Left lobe of liver (tissue), 2 donors: ENCODE results near the gene SLCO3A1. TPM values are rescaled to one million over a fixed set of nuclear protein-coding genes. Genes with fewer than 3 reads are reported as not detected.

Source experiments
- ATAC-seq: fragments of 200-7000 bp; cut with Tn5 transposase; one replicate; pipeline ENCODE4 v1.9.1; 2020; ENCODE audit warnings: mild to moderate bottlenecking, moderate library complexity
- DNase-seq: peaks from one replicate; pipeline ENCODE4 v3.0.0-alpha.2; 2020; ENCODE audit warnings: low spot score
- total RNA-seq: library from RNA; stranded (reverse); gene quantifications from one replicate; pipeline ENCODE4 v1.2.1, GENCODE V29; 2021
- donor health status: DM: no; HTN: no; CAD: no; lungs with moderate emphysema.
- donor health status: DM: no; HTN: yes; CAD: no.

Gene SLCO3A1
- total RNA-seq, 1 donor from 2014 or later = 3.4 TPM

DNA sequence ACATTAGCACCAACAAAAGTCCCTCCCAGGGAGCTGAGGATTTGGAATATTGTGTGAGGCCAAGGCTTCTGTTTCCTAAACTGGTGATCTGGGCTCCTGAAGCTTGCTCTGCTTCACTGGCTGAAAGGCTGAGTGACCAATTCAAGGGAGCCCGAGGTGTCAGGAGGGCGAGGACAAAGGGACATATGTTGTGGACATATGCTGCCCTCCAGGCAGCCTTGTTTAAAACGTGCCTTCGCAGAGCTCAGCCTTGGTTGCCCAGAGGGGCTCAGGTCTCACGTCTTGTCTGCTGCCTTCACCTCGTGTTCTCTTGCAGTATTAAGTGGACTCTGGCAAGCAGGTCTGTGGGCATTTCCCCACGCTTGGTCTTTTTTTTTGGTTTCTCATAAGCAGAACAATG is 7.0 kb downstream of the SLCO3A1 start:
- DNase-seq (no peak), ATAC-seq (no peak)

DNA sequence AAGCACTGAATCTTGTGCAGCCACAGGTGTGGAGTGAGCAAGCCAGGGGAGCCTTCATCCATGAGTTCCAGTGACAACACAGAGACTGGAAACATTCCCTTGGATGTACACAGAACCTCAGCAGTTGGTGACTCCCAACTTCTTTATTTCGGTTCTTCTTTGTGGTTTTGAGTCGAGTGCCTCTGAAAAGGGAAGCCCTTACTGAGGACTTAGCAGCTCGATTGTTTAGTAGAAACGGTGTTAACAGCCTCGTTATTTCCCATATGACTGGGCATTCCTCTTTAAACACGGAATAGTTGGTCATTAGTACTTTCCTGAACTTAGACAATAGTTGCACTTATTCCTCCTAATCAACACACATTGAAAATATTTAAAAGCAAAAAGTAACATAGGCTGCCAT is 7.7 kb downstream of the SLCO3A1 start:
- ATAC-seq = peak; percentile 33
- no peak for DNase-seq

DNA sequence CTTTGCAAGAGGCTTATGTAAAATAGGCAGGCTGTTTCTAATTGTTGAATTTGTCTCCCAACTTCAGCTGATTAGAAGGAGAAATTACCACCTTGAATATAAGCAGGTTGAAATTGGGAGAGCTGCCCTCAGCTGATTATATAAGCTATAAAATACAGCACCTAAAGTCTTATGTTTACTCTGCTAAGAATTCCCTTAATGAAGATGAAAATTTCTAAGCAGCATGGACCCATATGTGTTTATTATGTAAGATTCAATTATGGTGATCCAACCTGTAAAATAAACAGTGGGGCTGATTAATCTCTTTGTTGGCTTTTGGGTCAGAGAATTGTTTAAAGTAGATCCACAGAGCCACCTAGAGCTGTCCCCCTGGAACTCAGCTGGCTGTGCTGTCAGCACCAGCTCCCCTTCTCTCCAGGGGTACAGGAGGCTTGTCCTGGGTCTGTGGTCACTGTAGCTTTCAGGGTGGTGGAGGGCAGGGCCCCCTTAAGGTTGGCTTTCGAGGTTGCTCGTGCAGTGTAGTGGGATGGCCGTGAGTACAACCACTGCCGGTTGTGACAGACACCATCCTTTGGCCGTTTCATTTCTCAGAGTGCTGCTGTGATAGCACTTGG is 9.5 kb downstream of the SLCO3A1 start:
- no peak for DNase-seq
- ATAC-seq = no peak

DNA sequence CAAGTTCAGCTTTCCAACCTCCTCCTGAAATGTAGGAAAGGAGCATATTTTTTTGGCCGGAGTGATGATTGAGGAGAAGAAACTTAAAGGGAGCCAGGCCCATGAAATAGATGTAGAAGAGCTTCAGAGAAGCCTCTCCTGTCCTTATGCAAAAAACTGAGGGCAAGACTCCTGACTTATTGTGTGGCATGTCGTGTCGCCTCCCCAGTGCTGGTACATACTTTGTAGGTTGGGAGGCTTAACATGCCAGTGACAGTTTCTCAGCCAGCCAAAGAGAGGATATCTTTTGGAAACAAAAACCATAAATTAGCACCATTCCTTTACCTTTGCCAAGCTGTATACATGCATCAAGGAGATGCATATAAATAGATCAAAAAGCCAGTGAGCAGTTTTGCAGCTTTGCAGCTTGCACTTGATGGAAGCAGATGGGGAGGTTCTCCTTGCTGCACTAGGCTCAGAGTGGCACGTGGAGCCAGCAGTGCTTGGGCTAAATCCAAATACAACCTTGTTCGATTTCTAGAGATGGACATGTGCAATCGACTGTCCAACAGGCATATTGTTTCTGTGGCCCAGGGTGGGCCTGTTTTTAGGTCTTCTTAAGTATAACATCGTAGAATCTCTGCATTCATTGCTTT is 10.2 kb downstream of the SLCO3A1 start:
- DNase-seq (no peak), ATAC-seq (no peak)

DNA sequence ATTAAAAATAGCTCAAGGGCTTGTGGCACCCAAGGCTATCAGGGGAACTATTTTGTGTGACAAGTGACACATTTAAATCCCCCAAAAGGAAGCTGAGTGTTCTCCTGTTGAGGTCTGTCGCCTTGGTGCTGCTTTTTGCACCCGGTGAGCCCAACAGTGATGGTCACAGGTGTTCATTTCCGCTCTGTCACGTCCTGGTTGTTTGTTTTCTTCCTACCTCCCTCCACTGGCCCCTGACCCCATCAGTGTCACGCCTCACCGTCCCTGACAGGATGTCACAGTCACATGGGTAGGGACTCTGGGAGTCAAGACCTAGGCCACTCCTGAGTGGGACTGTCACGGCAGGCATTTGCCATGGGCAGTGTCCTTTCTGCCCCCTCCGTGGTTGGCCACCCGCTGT is 11.2 kb downstream of the SLCO3A1 start:
- DNase-seq (no peak), ATAC-seq (no peak)

DNA sequence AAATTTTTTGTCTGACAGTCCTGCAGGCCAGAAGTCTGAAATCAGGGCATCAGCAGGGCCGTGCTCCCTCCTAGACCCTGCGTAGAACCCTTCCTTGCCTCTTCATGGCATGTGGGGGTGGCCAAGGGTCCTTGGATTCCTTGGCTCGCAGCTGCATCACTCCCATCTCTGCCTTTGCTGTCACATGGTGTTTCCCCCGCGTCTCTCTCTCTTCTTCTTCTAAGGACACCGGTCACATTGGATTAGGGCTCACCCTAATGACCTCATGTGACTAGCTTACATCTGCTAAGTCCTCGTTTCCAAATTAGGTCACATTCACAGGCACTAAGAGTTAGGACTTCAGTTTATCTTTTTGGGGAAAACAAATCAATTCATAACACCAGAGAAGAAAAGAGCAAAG is 12.0 kb downstream of the SLCO3A1 start:
- ATAC-seq (no peak), DNase-seq (no peak)

DNA sequence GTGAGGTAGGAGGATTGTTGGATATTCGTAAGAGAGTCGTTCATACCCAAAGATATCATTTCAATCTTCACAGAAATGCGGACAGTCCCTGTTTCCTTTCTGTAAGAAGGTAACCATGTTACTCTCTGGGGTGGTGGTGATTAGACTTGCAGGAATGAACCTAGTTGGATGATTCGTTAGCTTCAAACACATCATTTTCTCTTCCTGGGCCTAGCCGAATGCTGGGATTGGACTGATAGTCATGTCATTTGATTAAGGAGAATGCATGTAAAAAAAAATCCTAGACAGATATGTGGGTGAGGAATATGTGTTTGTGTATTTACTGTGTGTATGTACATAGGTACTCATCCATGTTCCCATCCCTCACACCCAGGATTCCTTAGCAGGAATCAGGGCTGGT is 12.4 kb downstream of the SLCO3A1 start:
- ATAC-seq (no peak), DNase-seq (no peak)

DNA sequence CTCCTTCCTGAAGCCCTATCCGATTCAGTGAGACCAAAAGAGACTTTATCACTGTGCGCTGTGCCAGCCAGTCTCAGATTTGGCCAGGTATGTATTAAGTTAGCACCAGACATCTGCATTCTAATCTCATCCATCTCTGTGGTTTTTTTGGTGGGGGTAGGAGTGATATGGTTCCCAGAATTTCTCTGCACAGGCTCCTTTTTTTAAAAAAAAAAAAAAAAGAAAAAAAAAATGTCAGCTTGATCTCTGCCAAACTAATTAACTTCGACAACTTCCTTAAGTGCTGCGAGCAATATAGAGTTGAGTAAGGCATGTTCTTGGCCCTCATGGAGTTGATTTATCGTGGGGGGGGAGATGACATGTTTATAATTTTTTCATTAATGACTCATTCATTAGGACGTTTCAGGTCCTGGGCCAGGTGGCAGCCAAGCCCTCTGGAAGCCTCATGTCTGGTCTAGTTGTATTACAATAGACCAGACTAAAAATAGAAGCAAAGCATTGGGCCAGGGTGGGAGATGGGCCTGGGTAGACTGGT is 12.9 kb downstream of the SLCO3A1 start:
- DNase-seq (no peak), ATAC-seq (no peak)

DNA sequence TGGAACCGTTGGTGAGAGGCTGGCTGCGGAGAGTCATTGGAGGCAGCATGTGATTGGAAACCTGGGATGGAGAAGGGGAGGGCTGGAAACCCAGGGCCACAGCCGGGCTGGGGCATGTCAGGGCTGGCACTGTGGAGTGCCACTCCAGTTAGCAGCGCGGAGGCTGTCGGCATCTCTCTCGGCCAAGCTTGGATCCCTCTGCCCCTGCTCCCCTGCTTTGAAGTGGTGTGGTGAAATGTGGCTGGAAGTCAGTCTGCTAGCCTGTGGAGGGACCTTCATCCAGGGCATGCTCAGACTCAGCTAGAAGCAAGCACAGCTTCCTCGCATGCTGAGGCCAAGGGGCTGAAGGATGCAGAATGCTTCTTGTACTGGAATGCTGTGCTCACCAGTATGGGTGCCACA is 13.5 kb downstream of the SLCO3A1 start:
- DNase-seq = no peak
- no peak for ATAC-seq

DNA sequence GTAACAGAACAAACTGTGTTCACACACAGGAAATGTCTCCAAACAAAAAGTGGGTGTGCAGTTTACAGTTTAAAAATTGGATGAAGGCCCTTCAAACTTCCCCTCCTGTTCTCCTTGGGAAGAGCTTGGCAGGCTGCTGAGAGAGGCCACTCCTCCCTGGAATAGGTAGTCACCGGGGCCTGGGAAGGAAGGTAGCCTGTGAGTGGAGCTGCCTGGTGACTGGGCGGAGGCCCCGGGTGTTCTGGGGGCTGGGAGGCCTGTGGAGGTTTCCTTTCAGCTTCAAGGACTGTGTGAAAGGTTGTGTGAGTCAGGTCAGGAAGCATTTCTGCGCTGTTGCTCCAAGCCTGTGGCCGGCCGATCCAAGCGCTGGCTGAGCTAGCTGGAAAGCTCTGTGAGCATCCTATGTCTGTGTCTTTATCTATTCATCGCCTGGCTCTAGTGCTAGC is 14.1 kb downstream of the SLCO3A1 start:
- ATAC-seq (peak; percentile 63), DNase-seq (no peak)

DNA sequence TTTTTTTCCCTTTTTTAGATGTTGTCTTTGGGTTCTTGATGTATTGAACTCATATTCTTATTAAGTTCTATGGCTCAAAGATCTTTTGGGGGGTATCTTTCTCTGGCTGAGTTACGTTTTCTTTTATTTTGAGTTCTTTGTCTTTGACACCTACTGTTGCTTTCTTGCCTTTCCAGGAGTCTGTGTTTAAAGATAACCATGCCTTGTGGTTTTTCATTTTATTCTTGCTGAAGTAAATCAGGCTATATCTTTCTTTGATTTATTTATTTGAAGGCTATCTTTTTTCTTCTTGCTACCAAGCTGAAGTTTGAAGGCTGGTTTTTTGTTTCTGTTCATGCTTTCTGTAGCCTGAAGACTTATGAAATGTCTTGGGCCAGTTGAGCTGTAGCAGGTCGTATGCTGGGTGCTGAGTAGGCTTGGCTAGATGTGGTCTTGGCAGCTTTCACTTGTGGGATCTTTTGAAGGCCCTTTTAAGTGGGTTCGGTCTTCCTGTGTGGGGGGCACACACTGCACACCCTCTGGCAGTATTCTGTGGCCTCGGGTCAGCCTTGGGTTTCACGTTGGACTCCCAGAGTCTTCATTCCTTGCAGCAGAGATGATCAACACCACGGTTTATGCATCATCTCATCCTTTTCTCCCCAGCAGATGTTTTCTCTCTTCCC is 17.5 kb downstream of the SLCO3A1 start:
- no peak for DNase-seq
- ATAC-seq = no peak

DNA sequence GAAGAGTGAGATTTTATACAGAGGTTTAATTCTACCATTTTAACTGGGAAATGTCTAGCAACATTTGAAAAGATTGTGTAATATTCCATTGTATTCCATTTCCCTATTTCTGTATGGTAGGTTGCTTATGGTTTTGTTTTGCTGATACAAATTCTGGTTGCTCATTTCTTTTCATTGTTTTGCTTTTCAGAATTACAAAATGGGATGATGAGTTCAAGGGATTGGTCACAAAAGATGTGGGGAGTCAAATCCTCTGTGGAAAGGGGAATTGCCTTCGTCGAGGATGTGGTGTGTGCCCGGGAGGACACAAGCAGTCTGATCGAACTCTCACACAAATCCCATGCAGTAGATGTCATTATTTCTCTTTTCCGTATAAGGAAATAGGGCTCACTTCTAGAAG is 18.3 kb downstream of the SLCO3A1 start:
- DNase-seq (no peak), ATAC-seq (no peak)

DNA sequence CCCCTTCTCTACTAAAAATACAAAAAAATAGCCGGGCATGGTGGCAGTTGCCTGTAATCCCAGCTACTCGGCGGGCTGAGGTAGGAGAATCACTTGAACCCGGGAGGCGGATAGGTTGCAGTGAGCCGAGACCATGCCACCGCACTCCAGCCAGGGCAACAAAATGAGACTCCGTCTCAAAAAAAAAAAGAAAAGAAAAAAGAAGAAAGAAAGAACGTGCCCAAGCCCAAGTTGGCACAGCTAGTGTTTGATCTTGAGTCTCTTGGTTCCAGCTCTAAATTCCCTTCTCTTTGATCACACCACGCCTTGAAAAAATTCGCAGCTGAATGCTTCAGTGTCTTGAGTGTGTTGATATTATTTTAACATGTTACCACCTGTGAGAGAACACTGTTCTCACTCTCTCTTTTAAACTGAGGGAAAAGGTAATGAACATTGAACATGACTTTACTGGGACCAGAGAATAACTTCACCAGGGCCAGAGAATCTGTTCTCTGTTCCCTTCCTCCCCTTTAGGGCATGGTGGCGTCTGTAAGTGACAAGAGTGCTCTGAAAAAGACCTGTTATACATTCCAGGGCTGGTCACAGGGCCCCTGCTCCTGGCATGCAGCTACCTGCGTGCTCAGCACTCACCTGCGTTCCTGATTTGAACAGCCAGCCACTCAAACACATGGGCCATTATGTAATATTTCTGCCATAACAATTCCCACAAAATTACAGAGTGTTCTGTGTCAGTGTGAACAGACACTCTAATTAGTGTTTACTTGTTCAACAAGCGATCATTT is 19.0 kb downstream of the SLCO3A1 start:
- DNase-seq = no peak
- no peak for ATAC-seq

DNA sequence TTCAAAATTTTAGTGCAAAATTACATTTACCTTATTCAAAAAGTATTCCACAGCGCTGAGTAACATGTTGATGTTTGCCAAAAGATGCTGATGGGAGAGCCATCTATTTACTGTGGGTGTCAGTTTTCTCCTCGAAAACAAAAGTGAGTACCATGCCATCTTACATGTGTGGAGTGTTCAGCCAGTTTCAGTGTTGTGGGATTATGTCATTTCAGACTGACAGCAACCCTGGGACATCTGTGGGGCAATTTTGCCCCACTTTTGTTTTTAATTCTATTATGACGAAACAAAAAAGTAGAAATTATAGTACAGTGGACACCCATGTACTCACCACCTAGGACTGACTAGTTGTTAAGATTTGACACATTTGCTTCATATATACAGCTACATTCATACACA is 19.6 kb downstream of the SLCO3A1 start:
- DNase-seq (no peak), ATAC-seq (no peak)

DNA sequence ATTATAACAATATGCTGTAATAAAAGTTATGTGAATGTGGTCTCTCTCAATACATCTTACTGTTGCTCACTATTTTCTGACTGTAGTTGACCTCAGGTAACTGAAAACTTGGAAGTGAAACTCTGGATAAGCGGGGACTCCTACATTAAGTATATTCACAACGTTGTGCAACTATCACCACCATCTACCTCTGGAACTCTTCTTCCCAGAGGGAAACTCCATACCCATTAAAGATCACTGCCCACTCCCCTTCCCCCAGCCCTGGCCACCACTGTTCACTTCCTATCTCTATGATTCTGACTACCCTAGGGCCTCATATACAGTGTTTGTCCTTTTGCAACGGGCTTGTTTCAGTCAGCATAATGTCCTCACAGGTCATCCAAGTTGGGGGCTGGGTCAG is 20.7 kb downstream of the SLCO3A1 start:
- ATAC-seq (no peak), DNase-seq (no peak)

DNA sequence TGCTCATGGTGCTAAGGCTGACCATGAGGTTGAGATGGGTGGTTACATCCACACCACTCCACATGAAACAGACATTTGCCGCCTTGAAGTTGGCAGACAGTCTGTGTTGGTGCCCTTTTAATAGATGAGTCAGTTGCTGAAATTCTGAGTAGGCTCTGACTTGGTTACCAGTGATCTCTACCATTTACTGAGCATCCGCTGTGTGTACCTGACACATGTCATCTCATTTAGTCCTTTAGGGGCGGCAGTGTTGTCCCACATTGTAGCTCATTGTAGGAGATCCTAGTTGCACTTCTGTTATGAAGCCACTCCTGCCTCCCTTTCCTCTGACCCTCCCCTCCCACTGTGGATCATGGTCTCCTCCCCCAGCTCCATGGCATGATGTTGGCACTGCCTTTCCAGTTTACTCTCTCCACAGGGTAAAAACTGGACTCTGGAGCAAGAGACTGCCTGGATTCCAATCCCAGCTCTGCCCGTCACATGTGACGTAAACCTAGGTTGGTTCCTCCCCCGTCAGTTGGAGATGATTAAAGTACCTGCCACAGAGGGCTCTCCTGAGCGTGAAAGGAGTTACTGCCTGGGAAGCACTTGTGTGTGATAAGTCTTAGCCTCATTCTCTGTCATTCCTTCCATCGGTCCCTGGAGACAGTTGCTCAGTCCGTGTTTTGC is 21.6 kb downstream of the SLCO3A1 start:
- ATAC-seq (no peak), DNase-seq (no peak)

DNA sequence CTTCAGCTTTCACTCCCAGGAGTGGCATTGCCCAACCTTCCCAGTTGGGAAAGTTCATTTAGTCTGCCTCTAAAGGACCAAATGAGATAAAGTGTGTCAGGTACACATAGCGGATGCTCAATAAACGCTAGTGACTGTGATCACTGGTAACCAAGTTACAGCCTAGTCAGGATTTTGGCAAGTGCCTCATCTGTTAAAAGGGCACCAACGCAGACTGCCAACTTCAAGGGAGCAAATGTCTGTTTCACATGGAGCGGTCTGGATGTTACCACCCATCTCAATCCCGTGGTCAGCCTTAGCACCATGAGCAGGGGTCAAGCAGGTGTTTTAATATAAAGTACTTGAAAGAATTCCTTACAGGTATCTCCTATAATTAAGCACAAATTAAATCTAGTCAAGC is 22.7 kb downstream of the SLCO3A1 start:
- no peak for DNase-seq
- ATAC-seq = no peak

DNA sequence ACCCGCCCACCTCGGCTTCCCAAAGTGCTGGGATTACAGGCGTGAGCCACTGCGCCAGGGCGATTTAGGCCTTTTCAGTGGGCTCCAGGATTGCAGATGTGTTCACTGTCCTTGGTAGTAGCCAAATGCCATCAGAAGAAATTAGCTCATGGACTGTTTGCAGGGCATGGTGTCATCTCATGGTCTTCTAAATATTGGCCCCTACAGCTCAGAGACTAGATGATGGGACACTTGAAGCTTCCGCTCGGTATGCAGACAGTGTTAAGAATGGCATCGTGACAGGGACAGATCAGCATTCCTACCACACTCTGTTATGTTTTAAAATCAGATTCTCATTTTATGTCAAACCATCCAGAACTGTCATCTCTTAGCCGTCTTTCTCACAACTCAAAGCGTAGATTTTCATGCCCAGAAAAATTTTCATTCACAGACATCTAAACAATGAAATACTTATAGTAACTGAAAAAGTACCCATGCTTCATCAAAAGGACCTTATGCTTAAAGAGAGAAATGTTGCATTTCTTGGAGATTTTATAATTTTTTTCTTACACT is 24.9 kb downstream of the SLCO3A1 start:
- DNase-seq (no peak), ATAC-seq (no peak)

DNA sequence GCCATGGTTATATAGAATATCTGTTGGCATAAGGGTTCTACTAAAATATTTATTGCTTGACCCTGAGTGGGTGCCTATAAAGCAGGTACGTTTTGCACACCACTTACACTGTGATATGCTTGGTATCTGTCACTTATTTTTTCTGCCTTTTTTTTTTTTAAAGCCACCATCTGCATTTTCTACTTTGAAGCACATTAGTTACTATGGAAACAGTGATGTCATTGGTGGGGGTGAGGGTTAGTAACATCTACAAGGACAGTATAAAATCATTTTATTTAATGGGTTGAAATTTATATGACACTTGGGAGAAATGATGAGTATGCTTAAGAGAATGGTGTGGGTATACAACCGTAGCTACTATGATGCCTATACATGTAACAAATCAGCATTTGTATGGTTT is 25.6 kb downstream of the SLCO3A1 start:
- DNase-seq (no peak), ATAC-seq (no peak)

DNA sequence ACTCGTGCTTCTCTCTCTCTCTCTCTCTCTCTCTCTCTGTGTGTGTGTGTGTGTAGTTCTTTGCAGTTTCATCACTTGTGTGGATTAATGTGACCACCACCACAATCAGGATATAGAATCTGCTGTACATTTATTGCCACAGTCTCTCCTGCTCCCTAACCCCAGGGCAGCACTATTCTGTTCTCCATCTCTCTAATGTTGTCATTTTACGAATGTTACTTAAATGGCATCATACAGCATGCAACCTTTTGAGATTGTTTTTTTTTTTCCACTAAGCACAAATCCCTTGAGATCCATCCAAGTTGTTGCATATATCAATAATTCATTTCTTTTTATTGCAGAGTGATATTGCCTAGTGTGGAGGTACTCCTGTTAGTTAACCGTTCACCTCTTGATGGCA is 26.9 kb downstream of the SLCO3A1 start:
- DNase-seq (no peak), ATAC-seq (no peak)
